Gastrocnemius medialis (tissue), 4 donors: ENCODE data around the gene AIFM3. TPM values are rescaled to one million over a fixed set of nuclear protein-coding genes. Genes with fewer than 3 reads are reported as not detected.

ENCODE experiments used
- ATAC-seq, 2 donors: fragments of 150-250 bp; one replicate each; pipeline ENCODE4 v1.9.1; 2016
- DNase-seq, 2 donors: peaks; one replicate each; pipeline ENCODE4 v3.0.0-alpha.2; 2019
- H3K27ac ChIP-seq, 4 donors: fragments of 200-600 bp; sonication (generic); 1 replicate in 1 of 4; 2 replicates in 3 of 4; pipeline ENCODE4 v1.5.1; 2016 to 2018; ENCODE audit warnings: mild to moderate bottlenecking in 2 of 4, moderate library complexity in 1 of 4
- H3K27me3 ChIP-seq, 3 donors: fragments of 200-600 bp; sonication (generic) in 2 of 3; 1 replicate in 1 of 3; 2 replicates in 2 of 3; pipeline versions ENCODE4 v1.5.1 to v1.6.0; 2016 to 2019; ENCODE audit warnings: mild to moderate bottlenecking in 1 of 3, moderate library complexity in 1 of 3
- H3K36me3 ChIP-seq, 2 donors: fragments of 200-600 bp; sonication (generic) in 1 of 2; one replicate each; pipeline ENCODE4 v1.5.1; 2017 to 2018
- H3K4me1 ChIP-seq, 2 donors: fragments of 200-600 bp; sonication (generic) in 1 of 2; one replicate each; pipeline ENCODE4 v1.5.1; 2016 to 2017; ENCODE audit warnings: mild to moderate bottlenecking in 2 of 2
- H3K4me3 ChIP-seq, 4 donors: fragments of 200-600 bp; sonication (generic) in 3 of 4; 1 replicate in 1 of 4; 2 replicates in 3 of 4; pipeline ENCODE4 v1.5.1; 2016 to 2019; ENCODE audit warnings: mild to moderate bottlenecking in 2 of 4
- H3K9me3 ChIP-seq, 3 donors: fragments of 200-600 bp; sonication (generic) in 2 of 3; 1 replicate in 1 of 3; 2 replicates in 2 of 3; pipeline ENCODE4 v1.5.1; 2016 to 2019
- POLR2A ChIP-seq, 2 donors: fragments of 450-650 bp; IDR thresholded peaks; one replicate each; pipeline ENCODE4 v1.6.1; 2017; ENCODE audit warnings: antibody characterized with exemption in 2 of 2, mild to moderate bottlenecking in 2 of 2, moderate library complexity in 2 of 2
- in situ Hi-C, 4 donors: fragments of 200-750 bp; cut with MboI; loops; one replicate each; pipeline versions ENCODE4 v1.15.0 to v1.8.0; 2017; ENCODE audit warnings: low sequenced_read_pairs in 4 of 4
- intact Hi-C: fragments of 100-400 bp; cut with DNase I; formaldehyde crosslinking; loops from one replicate; pipeline ENCODE4 v1.15.1; 2023; ENCODE audit warnings: low total_unique reads
- total RNA-seq, 4 donors: library from RNA; depleted of rRNA; stranded (reverse); fragments of >200 nt; gene quantifications; one replicate each; pipeline versions ENCODE4 v1.1.0 to v1.2.3, GENCODE V29; 2016
- TF ChIP-seq, protein P1 (sequence below), 5 experiments: fragments of 450-650 bp in 3 of 5; fragments of 200-600 bp in 2 of 5; sonication (generic) in 2 of 5; IDR thresholded peaks in 4 of 5; conservative IDR thresholded peaks in 1 of 5; 1 replicate in 4 of 5; 2 replicates in 1 of 5; pipeline ENCODE4 v1.5.1; 2016 to 2019; ENCODE audit warnings: antibody characterized with exemption in 5 of 5, mild to moderate bottlenecking in 3 of 5, moderate library complexity in 3 of 5

The AIFM3 gene
- total RNA-seq, 4 donors from 2014 or later: 0.22 to 0.42 TPM; not detected in 2

DNA sequence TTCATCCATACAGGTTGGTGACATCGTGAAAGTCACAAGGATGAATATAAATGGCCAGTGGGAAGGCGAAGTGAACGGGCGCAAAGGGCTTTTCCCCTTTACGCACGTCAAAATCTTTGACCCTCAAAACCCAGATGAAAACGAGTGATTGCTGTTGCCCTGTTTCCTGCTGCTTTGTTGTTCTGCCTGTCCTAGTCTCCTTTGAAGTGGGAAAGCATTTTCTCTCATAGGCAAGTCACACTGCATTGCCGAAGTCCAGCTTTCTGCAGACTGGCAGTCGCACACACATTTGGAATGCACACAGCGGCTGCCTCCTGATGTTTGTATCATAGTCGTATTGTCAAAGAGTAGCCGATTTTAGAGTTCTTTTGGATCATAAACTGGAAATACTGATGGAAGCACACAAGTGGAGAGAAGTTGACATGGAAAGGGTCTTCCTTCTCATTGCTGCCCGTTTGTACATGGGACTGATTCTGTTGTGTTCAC is 17.3 kb upstream of the AIFM3 start:
- TF ChIP-seq, protein P1, sequence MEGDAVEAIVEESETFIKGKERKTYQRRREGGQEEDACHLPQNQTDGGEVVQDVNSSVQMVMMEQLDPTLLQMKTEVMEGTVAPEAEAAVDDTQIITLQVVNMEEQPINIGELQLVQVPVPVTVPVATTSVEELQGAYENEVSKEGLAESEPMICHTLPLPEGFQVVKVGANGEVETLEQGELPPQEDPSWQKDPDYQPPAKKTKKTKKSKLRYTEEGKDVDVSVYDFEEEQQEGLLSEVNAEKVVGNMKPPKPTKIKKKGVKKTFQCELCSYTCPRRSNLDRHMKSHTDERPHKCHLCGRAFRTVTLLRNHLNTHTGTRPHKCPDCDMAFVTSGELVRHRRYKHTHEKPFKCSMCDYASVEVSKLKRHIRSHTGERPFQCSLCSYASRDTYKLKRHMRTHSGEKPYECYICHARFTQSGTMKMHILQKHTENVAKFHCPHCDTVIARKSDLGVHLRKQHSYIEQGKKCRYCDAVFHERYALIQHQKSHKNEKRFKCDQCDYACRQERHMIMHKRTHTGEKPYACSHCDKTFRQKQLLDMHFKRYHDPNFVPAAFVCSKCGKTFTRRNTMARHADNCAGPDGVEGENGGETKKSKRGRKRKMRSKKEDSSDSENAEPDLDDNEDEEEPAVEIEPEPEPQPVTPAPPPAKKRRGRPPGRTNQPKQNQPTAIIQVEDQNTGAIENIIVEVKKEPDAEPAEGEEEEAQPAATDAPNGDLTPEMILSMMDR (IDR thresholded peaks at IDR 0.05 in 4 of 5, conservative IDR thresholded peaks at IDR 0.05 in 1 of 5): no peak
- no peak for TF ChIP-seq POLR2A (IDR thresholded peaks at IDR 0.05)
- Histone ChIP-seq H3K4me3 (no peak overlapping the region), H3K27me3 (no peaks in the 10 kb centered on the region), H3K4me1 (peaks cover 40 to 50% of the 10 kb centered on the region in 2 donors), H3K9me3 (no peaks in the 10 kb centered on the region), H3K27ac (no peak overlapping the region), H3K36me3 (peaks cover 0 to 29% of the 10 kb centered on the region in 2 donors)
- intact Hi-C loops (loop anchor here (10.0 kb wide), 1 partner anchor 65 kb away; no protein-coding TSS in a partner anchor), in situ Hi-C loops (no loop called here)
- ATAC-seq (no peak), DNase-seq (no peak)

DNA sequence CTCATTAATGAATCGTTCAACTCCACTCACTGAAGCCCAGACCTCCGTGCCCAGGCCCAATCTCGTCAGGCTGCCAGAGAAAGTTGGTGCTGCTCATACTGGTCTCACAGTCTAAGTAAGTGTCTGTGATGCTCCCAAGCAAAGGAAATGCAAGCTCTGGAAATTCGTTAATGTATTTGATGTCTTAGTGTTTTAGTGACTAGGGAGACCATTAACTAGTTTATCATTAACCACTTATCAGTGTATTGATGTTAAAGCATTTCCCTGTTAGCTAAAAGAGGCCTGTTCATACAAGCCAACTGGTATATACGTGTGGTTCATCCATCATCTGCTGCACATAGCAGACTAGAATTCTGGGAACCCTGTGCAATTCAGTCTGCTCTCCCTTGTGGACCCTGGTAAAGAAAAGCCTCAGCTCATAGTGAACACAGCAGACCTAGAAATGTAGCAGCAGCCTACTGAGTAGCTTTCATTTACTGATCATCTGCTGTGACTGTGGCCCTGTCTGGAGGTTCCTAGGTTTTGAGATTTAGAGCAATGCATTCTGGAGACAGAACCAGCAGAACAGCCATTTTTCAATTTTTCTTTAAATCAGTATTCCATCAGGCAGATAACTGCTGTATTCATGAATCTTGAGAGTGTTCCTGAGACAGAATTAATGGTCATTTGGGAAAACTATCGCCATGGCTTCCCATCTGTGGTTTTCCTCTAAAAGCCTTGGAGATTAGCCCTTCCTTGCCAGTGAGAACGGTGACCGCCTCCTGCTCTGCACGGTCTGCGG is 15.7 kb upstream of the AIFM3 start:
- H3K4me1 ChIP-seq: peaks cover 37 to 47% of the 10 kb centered on the region in 2 donors
- in situ Hi-C loops (no loop called here), intact Hi-C loops (loop anchor here (10.0 kb wide), 1 partner anchor 67 kb away; no protein-coding TSS in a partner anchor)
- no peaks in the 10 kb centered on the region for H3K9me3 ChIP-seq
- H3K27ac ChIP-seq: peak overlapping the region in 2 of 4 donors; percentile 71 to 76
- H3K36me3 ChIP-seq: peaks cover 0 to 29% of the 10 kb centered on the region in 2 donors
- ATAC-seq: no peak
- DNase-seq: no peak
- H3K27me3 ChIP-seq: no peaks in the 10 kb centered on the region
- TF ChIP-seq, protein P1 (IDR thresholded peaks at IDR 0.05 in 4 of 5, conservative IDR thresholded peaks at IDR 0.05 in 1 of 5): no peak
- no peak for TF ChIP-seq POLR2A (IDR thresholded peaks at IDR 0.05)
- no peak overlapping the region for H3K4me3 ChIP-seq

DNA sequence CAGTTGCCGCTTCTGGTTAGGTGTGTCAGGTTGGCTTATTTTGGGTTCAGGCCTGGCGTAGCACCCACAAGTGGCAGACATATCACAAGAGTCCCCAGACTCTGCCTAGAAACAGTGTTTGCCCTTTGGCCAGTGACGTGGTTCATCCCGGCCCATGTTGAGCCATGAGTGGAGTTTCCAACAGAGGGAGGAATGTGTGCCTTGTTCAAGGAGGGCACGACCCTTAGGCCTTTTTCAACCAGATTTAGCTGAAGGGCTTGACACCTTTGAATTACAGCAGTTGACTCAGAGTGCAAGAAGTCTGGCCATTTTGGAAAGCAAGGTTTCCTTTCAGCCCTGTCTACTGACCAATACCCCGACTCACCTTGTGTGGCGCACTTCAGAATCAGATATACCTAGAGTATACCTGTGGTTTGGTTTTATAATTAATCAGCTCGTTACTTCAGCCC is 15.1 kb upstream of the AIFM3 start:
- DNase-seq (no peak), ATAC-seq (no peak)
- intact Hi-C loops: loop anchor here (2.0 to 10.0 kb wide), 2 partner anchors 33 to 67 kb away; no protein-coding TSS in a partner anchor
- Histone ChIP-seq H3K27me3 (no peaks in the 10 kb centered on the region), H3K4me3 (no peak overlapping the region), H3K27ac (peak overlapping the region in 3 of 4 donors; percentile 71 to 76 (median 75)), H3K36me3 (peaks cover 0 to 29% of the 10 kb centered on the region in 2 donors), H3K9me3 (no peaks in the 10 kb centered on the region), H3K4me1 (peaks cover 37 to 48% of the 10 kb centered on the region in 2 donors)
- in situ Hi-C loops: no loop called here
- TF ChIP-seq, protein P1 (IDR thresholded peaks at IDR 0.05 in 4 of 5, conservative IDR thresholded peaks at IDR 0.05 in 1 of 5): no peak
- TF ChIP-seq POLR2A (IDR thresholded peaks at IDR 0.05): no peak

DNA sequence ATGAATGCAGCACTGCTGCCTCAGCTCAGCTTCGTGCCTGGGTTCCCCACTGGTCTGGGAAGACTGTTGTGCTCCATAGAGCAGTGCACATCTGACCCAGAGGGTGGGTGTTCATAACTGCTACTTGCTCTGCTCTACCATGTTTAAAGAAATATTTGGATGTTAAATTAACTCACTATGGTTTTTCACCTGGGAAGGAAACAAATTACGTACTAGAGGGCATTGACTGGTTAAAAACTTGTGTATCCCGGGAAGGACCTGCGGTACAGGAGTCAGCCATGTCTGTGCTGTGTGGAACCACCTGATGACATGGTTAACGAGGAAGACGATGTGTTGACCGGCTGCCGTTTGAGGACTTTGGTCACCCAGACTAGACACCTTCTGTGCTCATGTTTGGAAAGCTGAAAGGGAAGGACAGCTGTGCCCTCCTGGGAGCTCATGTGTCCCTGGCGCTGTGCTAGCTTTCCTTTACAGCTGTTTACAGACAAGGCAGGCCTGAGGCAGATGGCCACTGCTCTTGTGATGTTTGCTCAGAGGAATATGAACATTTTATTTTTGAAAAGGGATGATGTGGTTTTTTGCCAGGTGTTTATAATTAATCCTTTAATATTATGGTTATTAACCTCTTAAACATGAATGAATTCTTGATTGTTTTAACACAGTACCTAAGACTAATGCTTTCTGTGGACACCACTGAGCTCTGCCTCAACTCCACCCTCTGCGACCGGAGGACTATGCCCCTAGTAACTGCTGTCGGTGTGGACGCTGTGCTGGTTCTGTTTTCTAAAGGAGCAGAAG is 14.3 kb upstream of the AIFM3 start:
- Histone ChIP-seq H3K27ac (peak overlapping the region; percentile 59 to 76 (median 73)), H3K27me3 (no peaks in the 10 kb centered on the region), H3K9me3 (no peaks in the 10 kb centered on the region), H3K4me1 (peaks cover 45 to 53% of the 10 kb centered on the region in 2 donors), H3K4me3 (no peak overlapping the region), H3K36me3 (peaks cover 0 to 29% of the 10 kb centered on the region in 2 donors)
- in situ Hi-C loops: no loop called here
- DNase-seq (peak; percentile 70 to 74), ATAC-seq (peak; percentile 71 to 73)
- TF ChIP-seq, protein P1 (IDR thresholded peaks at IDR 0.05 in 4 of 5, conservative IDR thresholded peaks at IDR 0.05 in 1 of 5): no peak
- TF ChIP-seq POLR2A (IDR thresholded peaks at IDR 0.05): no peak
- intact Hi-C loops: loop anchor here (2.0 to 10.0 kb wide), 2 partner anchors 34 to 68 kb away; no protein-coding TSS in a partner anchor
